C4-2B (cell line): Measurements from ENCODE around the gene MAML3.

Source experiments
- ZFX ChIP-seq: fragments of 450-650 bp; IDR thresholded peaks from 2 replicates; pipeline ENCODE4 v1.6.1; 2017
- TF ChIP-seq, protein P1 (sequence below): fragments of 450-650 bp; conservative IDR thresholded peaks from 2 replicates; pipeline ENCODE4 v1.5.1; 2017; ENCODE audit warnings: mild to moderate bottlenecking

GRCh38 chr4:139676365-139676764 is 477.6 kb downstream of the MAML3 start:
- TF ChIP-seq, protein P1, sequence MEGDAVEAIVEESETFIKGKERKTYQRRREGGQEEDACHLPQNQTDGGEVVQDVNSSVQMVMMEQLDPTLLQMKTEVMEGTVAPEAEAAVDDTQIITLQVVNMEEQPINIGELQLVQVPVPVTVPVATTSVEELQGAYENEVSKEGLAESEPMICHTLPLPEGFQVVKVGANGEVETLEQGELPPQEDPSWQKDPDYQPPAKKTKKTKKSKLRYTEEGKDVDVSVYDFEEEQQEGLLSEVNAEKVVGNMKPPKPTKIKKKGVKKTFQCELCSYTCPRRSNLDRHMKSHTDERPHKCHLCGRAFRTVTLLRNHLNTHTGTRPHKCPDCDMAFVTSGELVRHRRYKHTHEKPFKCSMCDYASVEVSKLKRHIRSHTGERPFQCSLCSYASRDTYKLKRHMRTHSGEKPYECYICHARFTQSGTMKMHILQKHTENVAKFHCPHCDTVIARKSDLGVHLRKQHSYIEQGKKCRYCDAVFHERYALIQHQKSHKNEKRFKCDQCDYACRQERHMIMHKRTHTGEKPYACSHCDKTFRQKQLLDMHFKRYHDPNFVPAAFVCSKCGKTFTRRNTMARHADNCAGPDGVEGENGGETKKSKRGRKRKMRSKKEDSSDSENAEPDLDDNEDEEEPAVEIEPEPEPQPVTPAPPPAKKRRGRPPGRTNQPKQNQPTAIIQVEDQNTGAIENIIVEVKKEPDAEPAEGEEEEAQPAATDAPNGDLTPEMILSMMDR: no peak
- TF ChIP-seq ZFX: no peak
